Heart left ventricle (tissue), 16 donors: ENCODE results near the gene CSMD2. TPM values are rescaled to one million over a fixed set of nuclear protein-coding genes. Genes with fewer than 3 reads are reported as not detected.

Source experiments
- ATAC-seq, 4 donors: fragments of 200-7000 bp; cut with Tn5 transposase; one replicate each; pipeline ENCODE4 v1.9.1; 2020 to 2022; ENCODE audit warnings: moderate library complexity in 4 of 4, mild to moderate bottlenecking in 3 of 4, moderate number of reproducible peaks in 1 of 4
- DNase-seq, 5 donors: peaks; one replicate each; pipeline ENCODE4 v3.0.0-alpha.2; 2020
- H3K27ac ChIP-seq, 12 donors: fragments of 200-600 bp; sonication (generic) in 4 of 12; one replicate each; pipeline versions ENCODE4 v1.5.0 to v1.8.0; 2016 to 2022; ENCODE audit warnings: mild to moderate bottlenecking in 2 of 12
- H3K27me3 ChIP-seq, 9 donors: fragments of 200-600 bp; sonication (generic) in 2 of 9; one replicate each; pipeline versions ENCODE4 v1.5.1 to v1.8.0; 2016 to 2022; ENCODE audit warnings: mild to moderate bottlenecking in 3 of 9
- H3K36me3 ChIP-seq, 9 donors: fragments of 200-600 bp; sonication (generic) in 2 of 9; one replicate each; pipeline versions ENCODE4 v1.5.0 to v1.8.0; 2018 to 2022; ENCODE audit warnings: mild to moderate bottlenecking in 2 of 9
- H3K4me1 ChIP-seq, 12 donors: fragments of 200-600 bp; sonication (generic) in 4 of 12; one replicate each; pipeline versions ENCODE4 v1.5.0 to v1.8.0; 2016 to 2022; ENCODE audit warnings: mild to moderate bottlenecking in 3 of 12
- H3K4me3 ChIP-seq, 12 donors: fragments of 200-600 bp; sonication (generic) in 4 of 12; one replicate each; pipeline versions ENCODE4 v1.5.0 to v1.8.0; 2017 to 2022; ENCODE audit warnings: mild to moderate bottlenecking in 9 of 12, moderate library complexity in 4 of 12
- H3K9me3 ChIP-seq, 12 donors: fragments of 200-600 bp; sonication (generic) in 4 of 12; one replicate each; pipeline versions ENCODE4 v1.5.0 to v1.8.0; 2016 to 2022; ENCODE audit warnings: mild to moderate bottlenecking in 1 of 12
- POLR2A ChIP-seq, 2 donors: fragments of 450-650 bp; IDR thresholded peaks; one replicate each; pipeline ENCODE4 v1.6.1; 2017; ENCODE audit warnings: antibody characterized with exemption in 2 of 2, mild to moderate bottlenecking in 2 of 2, moderate library complexity in 2 of 2
- WGBS, 4 donors: extraction: QIAGEN DNeasy Blood & Tissue Kit in 2 of 4; methylation state at CpG; one replicate each; pipeline versions ENCODE4 v1.1.5 to v1.1.7; 2013 to 2018; 5-methylcytosine and 5-hydroxymethylcytosine counted together
- intact Hi-C, 10 donors: fragments of 100-400 bp; cut with DNase I; formaldehyde crosslinking; loops; one replicate each; pipeline versions ENCODE4 v1.11.1 to v1.14.2; 2022
- polyA plus RNA-seq, 2 donors: library from polyadenylated mRNA; stranded (reverse); fragments of 200-250 nt; gene quantifications; one replicate each; pipeline ENCODE4 v1.2.3, GENCODE V29; 2013
- total RNA-seq, 9 donors: library from RNA; depleted of rRNA in 2 of 9; stranded (reverse); fragments of >200 nt in 2 of 9; fragmentation: NEBNext Ultra II Directional in 3 of 9; extraction: Animal tissue kit (Norgen Biotek cat#: 25700) in 3 of 9; gene quantifications; one replicate each; pipeline versions ENCODE4 v1.1.0 to v1.2.4, GENCODE V29; 2016 to 2023
- TF ChIP-seq, protein P1 (sequence below), 12 donors: fragments of 200-600 bp; sonication (generic) in 4 of 12; IDR thresholded peaks; one replicate each; pipeline versions ENCODE4 v1.5.0 to v1.8.0; 2018 to 2022; ENCODE audit warnings: antibody characterized with exemption in 12 of 12, mild to moderate bottlenecking in 5 of 12
- donor health status: ischemic (EF 13 %, LVEDD 7.1; RV severe dilation, severe dysfunction).
- donor health status: healthy with polysubstance abuse.
- donor health status: DM: no; HTN: yes; CAD: no.
- donor health status: DM: no; HTN: no; CAD: no.
- donor health status: ischemic (EF 25% LVEDD 6.9; RV normal size, moderate dysfunction).
- donor health status: ischemic (EF 25% LVEDD 5.7; RV mildly dilated, moderate dysfunction).
- donor health status: healthy.
- donor health status: DM: yes; HTN: yes; CAD: no.
- donor health status: ischemic (EF 35%, LVEDD 5.7; RV mildly dilated, moderate dysfunction).
- donor health status: nonischemic (EF 11% LVEDD 7.7; RV severe dilation, severe dysfunction).
- donor health status: DM: yes; HTN: yes; CAD: no.
- donor health status: PGD.
- donor health status: ischemic (EF 29% LVEDD 5.4; RV normal size, mild dysfunction).
- donor health status: nonischemic (EF 23%, LVEDD 6.1; RV moderate dilation, normal function).

Gene CSMD2
- total and polyA plus RNA-seq, 11 donors, result 0.02 to 0.79 (median 0.22) TPM

DNA sequence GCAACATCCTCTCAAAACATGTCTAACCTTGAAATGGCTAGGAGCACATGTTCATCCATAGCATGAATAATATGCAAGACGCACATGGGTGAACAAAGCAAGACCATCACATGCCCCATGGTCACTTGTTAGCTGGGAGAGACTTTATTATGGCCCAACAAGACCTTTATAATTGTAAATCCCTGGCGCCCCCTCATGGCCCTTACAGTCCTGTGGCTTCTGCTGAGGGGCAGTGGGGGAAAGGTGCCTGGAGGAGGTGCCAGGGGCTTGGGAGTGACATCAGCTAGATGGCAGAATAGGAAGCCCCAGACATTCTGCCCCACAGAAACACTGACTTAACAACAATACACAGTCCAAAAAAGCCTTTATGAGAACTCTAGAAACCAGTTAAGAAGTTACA is 51.7 kb downstream of the CSMD2 start:
- no peaks in the 10 kb centered on the region for H3K4me1 ChIP-seq
- 43 to 52% (median 48%) methylated on average over 2 of the region's 2 CpGs for WGBS, 4 donors
- no peak overlapping the region for H3K27ac ChIP-seq
- TF ChIP-seq POLR2A (IDR thresholded peaks at IDR 0.05), result no peak
- TF ChIP-seq, protein P1, sequence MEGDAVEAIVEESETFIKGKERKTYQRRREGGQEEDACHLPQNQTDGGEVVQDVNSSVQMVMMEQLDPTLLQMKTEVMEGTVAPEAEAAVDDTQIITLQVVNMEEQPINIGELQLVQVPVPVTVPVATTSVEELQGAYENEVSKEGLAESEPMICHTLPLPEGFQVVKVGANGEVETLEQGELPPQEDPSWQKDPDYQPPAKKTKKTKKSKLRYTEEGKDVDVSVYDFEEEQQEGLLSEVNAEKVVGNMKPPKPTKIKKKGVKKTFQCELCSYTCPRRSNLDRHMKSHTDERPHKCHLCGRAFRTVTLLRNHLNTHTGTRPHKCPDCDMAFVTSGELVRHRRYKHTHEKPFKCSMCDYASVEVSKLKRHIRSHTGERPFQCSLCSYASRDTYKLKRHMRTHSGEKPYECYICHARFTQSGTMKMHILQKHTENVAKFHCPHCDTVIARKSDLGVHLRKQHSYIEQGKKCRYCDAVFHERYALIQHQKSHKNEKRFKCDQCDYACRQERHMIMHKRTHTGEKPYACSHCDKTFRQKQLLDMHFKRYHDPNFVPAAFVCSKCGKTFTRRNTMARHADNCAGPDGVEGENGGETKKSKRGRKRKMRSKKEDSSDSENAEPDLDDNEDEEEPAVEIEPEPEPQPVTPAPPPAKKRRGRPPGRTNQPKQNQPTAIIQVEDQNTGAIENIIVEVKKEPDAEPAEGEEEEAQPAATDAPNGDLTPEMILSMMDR (IDR thresholded peaks at IDR 0.05), result peak in 5 of 12 donors; percentile 21 to 33 (median 29)
- H3K4me3 ChIP-seq, result no peak overlapping the region
- ATAC-seq, result peak in 3 of 4 donors; percentile 50 to 63 (median 52)
- no peaks in the 10 kb centered on the region for H3K27me3 ChIP-seq
- H3K9me3 ChIP-seq, result peaks cover 0 to 32% (median 15%) of the 10 kb centered on the region in 12 donors
- DNase-seq, result peak in 1 of 5 donors; percentile 28
- H3K36me3 ChIP-seq, result no peaks in the 10 kb centered on the region
- intact Hi-C loops, result loop anchor here in 8 of 10 donors (2.0 to 10.0 kb wide), 13 partner anchors 236 to 631 kb away; no protein-coding TSS in a partner anchor

DNA sequence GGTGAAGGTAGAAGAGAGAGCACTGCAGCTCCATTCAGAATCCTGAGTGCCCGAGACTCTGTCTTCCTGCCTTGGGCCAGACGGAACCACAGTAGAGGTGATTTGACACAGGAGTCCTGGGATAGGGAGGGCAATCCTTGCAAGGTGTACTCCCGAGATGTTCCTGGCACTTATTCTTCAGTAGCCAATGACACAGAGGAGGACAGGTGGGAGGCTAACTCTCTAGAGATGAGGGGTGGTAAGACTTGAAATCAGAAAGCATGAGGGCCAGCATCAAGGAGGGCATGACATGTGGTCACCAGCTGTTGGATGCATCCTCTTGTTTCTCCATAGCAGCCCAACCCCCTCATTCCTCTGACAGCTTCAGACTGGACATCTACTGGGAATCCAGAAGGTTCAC is 56.3 kb downstream of the CSMD2 start:
- Histone ChIP-seq H3K4me3 (no peak overlapping the region), H3K9me3 (no peaks in the 10 kb centered on the region), H3K27ac (no peak overlapping the region), H3K4me1 (no peaks in the 10 kb centered on the region), H3K27me3 (peaks cover 0 to 30% (median 0%) of the 10 kb centered on the region in 9 donors), H3K36me3 (no peaks in the 10 kb centered on the region)
- intact Hi-C loops, result no loop called here
- WGBS, 4 donors, result 79 to 91% (median 85%) methylated on average over 3 of the region's 3 CpGs
- no peak for DNase-seq
- ATAC-seq, result no peak
- TF ChIP-seq, protein P1 (IDR thresholded peaks at IDR 0.05), result no peak

DNA sequence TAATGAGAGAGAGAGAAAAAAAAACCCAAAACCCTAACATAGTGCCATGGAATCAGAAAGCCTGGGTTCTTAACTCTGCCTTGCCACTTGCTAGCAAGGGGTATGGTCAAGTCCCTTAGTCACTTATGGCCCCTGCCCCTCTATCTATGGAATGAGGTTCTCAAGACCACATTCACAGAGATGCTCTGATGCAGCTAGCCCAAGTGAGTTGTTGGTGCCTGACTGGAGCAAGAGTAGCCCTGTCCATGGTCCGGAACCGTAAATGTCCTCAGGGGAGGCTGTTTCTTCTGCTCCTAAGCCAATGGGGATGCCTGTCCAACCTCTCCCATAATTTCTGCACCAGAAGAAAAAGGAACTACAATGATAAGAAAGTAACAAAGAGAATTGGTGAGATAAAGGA is 56.8 kb downstream of the CSMD2 start:
- 69 to 88% (median 76%) methylated on average over 2 of the region's 2 CpGs for WGBS, 4 donors
- no peak for ATAC-seq
- no peak for TF ChIP-seq POLR2A (IDR thresholded peaks at IDR 0.05)
- TF ChIP-seq, protein P1 (IDR thresholded peaks at IDR 0.05), result no peak
- Histone ChIP-seq H3K9me3 (no peaks in the 10 kb centered on the region), H3K4me3 (no peak overlapping the region), H3K36me3 (no peaks in the 10 kb centered on the region), H3K27me3 (peaks cover 0 to 30% (median 0%) of the 10 kb centered on the region in 9 donors), H3K27ac (no peak overlapping the region), H3K4me1 (no peaks in the 10 kb centered on the region)
- intact Hi-C loops, result no loop called here
- DNase-seq, result no peak

DNA sequence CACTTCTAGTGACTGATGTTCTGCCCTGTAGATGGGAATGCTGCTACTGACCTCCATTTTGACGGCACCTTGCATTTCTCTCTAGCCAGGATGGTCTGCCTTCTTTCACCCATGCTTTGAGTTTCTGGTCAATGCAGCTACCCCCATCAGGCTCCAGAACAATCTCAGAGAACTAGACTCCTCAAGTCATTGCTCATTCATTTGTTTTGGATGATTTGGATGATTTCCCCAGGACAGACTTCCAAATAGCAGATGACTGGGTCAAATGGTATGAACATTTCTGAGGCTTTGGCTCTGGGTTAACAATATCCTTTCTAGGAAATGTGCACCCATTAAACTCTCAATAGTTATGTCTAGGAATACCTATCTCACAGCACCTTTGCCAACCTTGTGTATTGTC is 63.9 kb downstream of the CSMD2 start:
- Histone ChIP-seq H3K9me3 (no peaks in the 10 kb centered on the region), H3K27ac (no peak overlapping the region), H3K4me1 (no peaks in the 10 kb centered on the region), H3K36me3 (no peaks in the 10 kb centered on the region), H3K4me3 (no peak overlapping the region), H3K27me3 (peaks cover 0 to 19% (median 0%) of the 10 kb centered on the region in 9 donors)
- 90 to 100% (median 93%) methylated on average over 1 of the region's 1 CpG for WGBS, 4 donors
- TF ChIP-seq, protein P1 (IDR thresholded peaks at IDR 0.05), result no peak
- no peak for TF ChIP-seq POLR2A (IDR thresholded peaks at IDR 0.05)
- ATAC-seq (no peak), DNase-seq (no peak)
- intact Hi-C loops, result no loop called here
